Mesendoderm (in vitro differentiated cells): ENCODE results near the gene GNAT2.
A peak's percentile ranks its signal among the peaks of the same experiment; 100 is the strongest.

Experiments
- DNase-seq: peaks from one replicate; pipeline ENCODE4 v3.0.0; 2013
- H2AK5ac ChIP-seq: 2 replicates; pipeline ENCODE4 v1.6.1; 2013; ENCODE audit warnings: low read length, inconsistent platforms
- H2BK120ac ChIP-seq: 2 replicates; pipeline ENCODE4 v1.6.1; 2013; ENCODE audit warnings: low read depth, mild to moderate bottlenecking, low read length, moderate library complexity, mixed read lengths
- H2BK15ac ChIP-seq: replicated peaks from 2 replicates; pipeline ENCODE4 v1.6.1; 2013; ENCODE audit warnings: low read depth, mild to moderate bottlenecking, moderate library complexity
- H2BK5ac ChIP-seq: 2 replicates; pipeline ENCODE4 v1.6.1; 2013; ENCODE audit warnings: low read length, inconsistent platforms
- H3K18ac ChIP-seq: 2 replicates; pipeline ENCODE4 v1.6.1; 2013; ENCODE audit warnings: mild to moderate bottlenecking, low read length, mixed read lengths
- H3K23ac ChIP-seq: one replicate; pipeline ENCODE4 v1.6.1; 2013; ENCODE audit warnings: low read length
- H3K27ac ChIP-seq: 2 replicates; pipeline ENCODE4 v1.5.1; 2013; ENCODE audit warnings: low read depth, mild to moderate bottlenecking, inconsistent platforms, low read length, moderate library complexity
- H3K27me3 ChIP-seq: 2 replicates; pipeline ENCODE4 v1.6.1; 2013; ENCODE audit warnings: low read length, control low read depth, mild to moderate bottlenecking, inconsistent platforms; ENCODE audit not compliant: insufficient read depth, poor library complexity
- H3K36me3 ChIP-seq: 2 replicates; pipeline ENCODE4 v1.6.1; 2013; ENCODE audit warnings: low read length, inconsistent platforms; ENCODE audit not compliant: control insufficient read depth, insufficient read depth
- H3K4ac ChIP-seq: one replicate; pipeline ENCODE4 v1.6.1; 2013; ENCODE audit warnings: low read depth, mild to moderate bottlenecking, low read length, moderate library complexity
- H3K4me1 ChIP-seq: 2 replicates; pipeline ENCODE4 v1.6.1; 2013; ENCODE audit warnings: low read depth, low read length, inconsistent platforms; ENCODE audit not compliant: control insufficient read depth
- H3K4me2 ChIP-seq: 2 replicates; pipeline ENCODE4 v1.6.1; 2013; ENCODE audit warnings: low read length
- H3K4me3 ChIP-seq: 2 replicates; pipeline ENCODE4 v1.5.1; 2013; ENCODE audit warnings: mild to moderate bottlenecking, low read length
- H3K56ac ChIP-seq: one replicate; pipeline ENCODE4 v1.6.1; 2013; ENCODE audit warnings: low read length
- H3K79me1 ChIP-seq: 2 replicates; pipeline ENCODE4 v1.6.1; 2013; ENCODE audit warnings: low read length, inconsistent platforms
- H3K79me2 ChIP-seq: 2 replicates; pipeline ENCODE4 v1.6.1; 2013; ENCODE audit warnings: mild to moderate bottlenecking, low read length; ENCODE audit not compliant: control insufficient read depth, insufficient read depth
- H3K9ac ChIP-seq: 2 replicates; pipeline ENCODE4 v1.6.1; 2013; ENCODE audit warnings: low read length, inconsistent platforms
- H4K5ac ChIP-seq: one replicate; pipeline ENCODE4 v1.6.1; 2013; ENCODE audit warnings: low read length
- H4K8ac ChIP-seq: one replicate; pipeline ENCODE4 v1.6.1; 2013; ENCODE audit warnings: low read depth, mild to moderate bottlenecking, control low read depth, low read length, moderate library complexity
- WGBS: extraction: QIAGEN DNeasy Blood & Tissue Kit; methylation state at CpG from one replicate; pipeline ENCODE4 v1.1.7; 2013; ENCODE audit warnings: low lambda C conversion rate, missing lambda C conversion rate; ENCODE audit not compliant: insufficient coverage; ENCODE audit errors: extremely low coverage; 5-methylcytosine and 5-hydroxymethylcytosine counted together

Gene GNAT2

GRCh38 chr1:109623601-109624161 lies 4.3 kb upstream of the GNAT2 start:
- Histone ChIP-seq H2AK5ac (no peak overlapping the region), H3K79me2 (peaks cover 30% of the 10 kb centered on the region), H3K4me2 (no peak overlapping the region), H3K9ac (no peak overlapping the region), H3K36me3 (peaks cover 4% of the 10 kb centered on the region), H2BK120ac (no peak overlapping the region), H4K5ac (no peak overlapping the region), H3K4me1 (no peaks in the 10 kb centered on the region), H3K56ac (no peak overlapping the region), H4K8ac (no peak overlapping the region), H3K4ac (no peak overlapping the region), H2BK15ac (no peak overlapping the region), H3K27me3 (no peaks in the 10 kb centered on the region), H3K23ac (no peak overlapping the region), H3K18ac (no peak overlapping the region), H3K27ac (no peak overlapping the region), H3K4me3 (no peak overlapping the region), H3K79me1 (peaks cover 23% of the 10 kb centered on the region), H2BK5ac (no peak overlapping the region)
- no peak for DNase-seq
- no CpG with 5 or more reads among the region's 11 CpGs for WGBS

GRCh38 chr1:109622895-109623294 lies 3.5 kb upstream of the GNAT2 start:
- Histone ChIP-seq H2AK5ac (no peak overlapping the region), H3K4ac (no peak overlapping the region), H3K9ac (no peak overlapping the region), H2BK120ac (no peak overlapping the region), H3K27ac (no peak overlapping the region), H3K79me1 (peaks cover 23% of the 10 kb centered on the region), H3K27me3 (no peaks in the 10 kb centered on the region), H3K18ac (no peak overlapping the region), H4K5ac (no peak overlapping the region), H4K8ac (no peak overlapping the region), H2BK15ac (no peak overlapping the region), H3K36me3 (no peaks in the 10 kb centered on the region), H3K23ac (no peak overlapping the region), H2BK5ac (no peak overlapping the region), H3K4me3 (no peak overlapping the region), H3K56ac (no peak overlapping the region), H3K79me2 (peaks cover 30% of the 10 kb centered on the region), H3K4me2 (no peak overlapping the region), H3K4me1 (no peaks in the 10 kb centered on the region)
- DNase-seq, result no peak
- no CpG with 5 or more reads among the region's 3 CpGs for WGBS

- no peak overlapping the region for H3K4me2 ChIP-seq
- H3K4ac ChIP-seq, result no peak overlapping the region
- H3K79me1 ChIP-seq, result peaks cover 23% of the 10 kb centered on the region
- H2BK120ac ChIP-seq, result no peak overlapping the region
- no peak overlapping the region for H3K4me3 ChIP-seq
- H3K9ac ChIP-seq, result no peak overlapping the region
- H3K23ac ChIP-seq, result no peak overlapping the region
- H4K8ac ChIP-seq, result no peak overlapping the region
- H2BK15ac ChIP-seq, result no peak overlapping the region
- H2BK5ac ChIP-seq, result no peak overlapping the region
- H3K79me2 ChIP-seq, result peaks cover 30% of the 10 kb centered on the region
- no peak overlapping the region for H3K56ac ChIP-seq
- H3K36me3 ChIP-seq, result no peaks in the 10 kb centered on the region
- H3K4me1 ChIP-seq, result peaks cover 2% of the 10 kb centered on the region
- no peak overlapping the region for H2AK5ac ChIP-seq
- H4K5ac ChIP-seq, result no peak overlapping the region
- H3K27ac ChIP-seq, result no peak overlapping the region
- DNase-seq, result no peak
- no CpG with 5 or more reads among the region's 11 CpGs for WGBS
- H3K18ac ChIP-seq, result no peak overlapping the region
- no peaks in the 10 kb centered on the region for H3K27me3 ChIP-seq
These were observed 2.9 kb upstream of the GNAT2 start for GRCh38 chr1:109622137-109622892.

- H3K18ac ChIP-seq, result no peak overlapping the region
- no peak overlapping the region for H3K4ac ChIP-seq
- no peak overlapping the region for H3K27ac ChIP-seq
- DNase-seq, result no peak
- peak overlapping the region; percentile 56 for H3K56ac ChIP-seq
- H3K4me2 ChIP-seq, result peak overlapping the region; percentile 85
- H3K9ac ChIP-seq, result peak overlapping the region; percentile 76
- peaks cover 30% of the 10 kb centered on the region for H3K79me2 ChIP-seq
- no peaks in the 10 kb centered on the region for H3K27me3 ChIP-seq
- H4K8ac ChIP-seq, result no peak overlapping the region
- H3K23ac ChIP-seq, result no peak overlapping the region
- no CpG with 5 or more reads among the region's 13 CpGs for WGBS
- no peak overlapping the region for H3K4me3 ChIP-seq
- peaks cover 2% of the 10 kb centered on the region for H3K4me1 ChIP-seq
- H2BK15ac ChIP-seq, result no peak overlapping the region
- peaks cover 23% of the 10 kb centered on the region for H3K79me1 ChIP-seq
- H2AK5ac ChIP-seq, result no peak overlapping the region
- no peak overlapping the region for H2BK5ac ChIP-seq
- H4K5ac ChIP-seq, result no peak overlapping the region
- no peaks in the 10 kb centered on the region for H3K36me3 ChIP-seq
- H2BK120ac ChIP-seq, result no peak overlapping the region
These were observed 2.1 kb upstream of the GNAT2 start for GRCh38 chr1:109621379-109622136.

- Histone ChIP-seq H3K4me2 (peak overlapping the region; percentile 98), H3K36me3 (no peaks in the 10 kb centered on the region), H3K23ac (no peak overlapping the region), H2BK5ac (no peak overlapping the region), H3K79me2 (peaks cover 30% of the 10 kb centered on the region), H3K4me1 (peaks cover 2% of the 10 kb centered on the region), H3K27ac (no peak overlapping the region), H2BK15ac (no peak overlapping the region), H3K18ac (peak overlapping the region; percentile 42), H3K4me3 (peak overlapping the region; percentile 89), H2BK120ac (no peak overlapping the region), H3K79me1 (peaks cover 23% of the 10 kb centered on the region), H3K9ac (peak overlapping the region; percentile 97), H4K5ac (no peak overlapping the region), H3K27me3 (no peaks in the 10 kb centered on the region), H4K8ac (no peak overlapping the region), H2AK5ac (no peak overlapping the region), H3K56ac (peak overlapping the region; percentile 96), H3K4ac (no peak overlapping the region)
- DNase-seq, result peak; percentile 96
- WGBS, result no CpG with 5 or more reads among the region's 18 CpGs
These were observed 1.4 kb upstream of the GNAT2 start for GRCh38 chr1:109620841-109621286.
